Activated naive CD4-positive, alpha-beta T cell treated with anti-CD3 and anti-CD28 coated beads, Interleukin-2, amount 50 U/mL, for 72 hours (primary cell): Measurements from ENCODE around the gene GPC5. TPM values are rescaled to one million over a fixed set of nuclear protein-coding genes. Genes with fewer than 3 reads are reported as not detected.

Experiments
- ATAC-seq, 2 donors: fragments of 150-1000 bp; cut with Tn5 transposase; 2 replicates each; pipeline ENCODE4 v1.10.0; 2021; ENCODE audit warnings: mild to moderate bottlenecking in 2 of 2, moderate library complexity in 2 of 2
- DNase-seq, 2 donors: peaks; one replicate each; pipeline ENCODE4 v3.0.0; 2021 to 2022; ENCODE audit warnings: low spot score in 2 of 2
- H3K27ac Mint-ChIP-seq, 2 donors: one replicate each; pipeline ENCODE4 v1.8.0; 2022; ENCODE audit warnings: mild to moderate bottlenecking in 2 of 2, mixed read lengths in 2 of 2
- H3K36me3 Mint-ChIP-seq, 2 donors: one replicate each; pipeline ENCODE4 v1.8.0; 2022; ENCODE audit warnings: mixed read lengths in 2 of 2
- H3K9me3 Mint-ChIP-seq, 2 donors: one replicate each; pipeline ENCODE4 v1.8.0; 2022; ENCODE audit warnings: mixed read lengths in 2 of 2
- total RNA-seq, 2 donors: library from RNA; stranded (reverse); gene quantifications; one replicate each; pipeline ENCODE4 v1.2.3, GENCODE V29; 2022

GPC5 gene
- total RNA-seq, 2 donors from 2014 or later: 0.11 to 0.78 TPM

GRCh38 chr13:91540158-91540736 is 141.8 kb downstream of the GPC5 start:
- Mint-ChIP-seq H3K9me3 (no peaks in the 10 kb centered on the region), H3K27ac (no peak overlapping the region), H3K36me3 (no peaks in the 10 kb centered on the region)
- ATAC-seq: no peak
- DNase-seq: no peak

DNA sequence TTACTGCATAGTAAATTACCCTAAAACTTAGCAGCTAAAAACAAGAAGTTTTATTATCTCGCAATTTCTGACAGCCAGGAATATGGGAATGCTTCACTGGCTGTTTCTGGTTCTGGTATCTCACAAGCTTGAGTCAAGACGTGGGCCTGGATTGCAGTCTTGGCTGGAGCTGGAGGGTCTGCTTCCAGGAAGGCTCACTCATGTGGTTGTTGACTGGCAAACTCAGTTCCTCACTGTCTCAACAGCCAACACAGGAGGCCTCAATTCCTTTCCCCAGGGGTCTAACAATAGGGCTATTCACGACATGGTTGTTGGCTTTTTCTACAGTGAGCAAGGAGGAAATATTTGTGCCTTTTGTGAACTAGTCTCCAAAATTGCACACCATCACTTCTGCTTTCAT is 146.3 kb downstream of the GPC5 start:
- Mint-ChIP-seq H3K27ac (no peak overlapping the region), H3K9me3 (peaks cover 0 to 5% of the 10 kb centered on the region in 2 donors), H3K36me3 (no peaks in the 10 kb centered on the region)
- ATAC-seq (no peak), DNase-seq (no peak)

- DNase-seq: no peak
- ATAC-seq: no peak
- Mint-ChIP-seq H3K36me3 (no peaks in the 10 kb centered on the region), H3K27ac (no peak overlapping the region), H3K9me3 (peaks cover 0 to 12% of the 10 kb centered on the region in 2 donors)
These were observed 148.5 kb downstream of the GPC5 start for GRCh38 chr13:91546900-91547299.

- H3K9me3 Mint-ChIP-seq: peaks cover 6 to 14% of the 10 kb centered on the region in 2 donors
- no peak for ATAC-seq
These were observed 155.2 kb downstream of the GPC5 start for GRCh38 chr13:91553584-91553983.

DNA sequence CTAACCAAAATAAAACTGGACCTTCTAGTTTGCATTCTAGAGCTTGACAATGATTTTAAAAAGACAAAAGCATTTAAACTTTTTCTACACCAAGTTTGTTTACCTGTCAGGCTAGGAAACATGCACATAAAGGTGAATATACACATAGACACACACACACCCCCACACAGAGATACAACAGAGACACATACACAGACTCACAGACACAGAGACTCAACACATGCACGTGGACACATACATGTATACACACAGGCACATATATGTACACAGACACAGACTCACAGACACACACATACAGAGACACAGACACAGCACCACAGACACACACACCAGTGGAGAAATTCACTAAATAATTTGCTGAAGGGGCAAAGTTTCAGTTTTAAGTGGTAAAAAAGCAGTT is 155.7 kb downstream of the GPC5 start:
- DNase-seq (no peak), ATAC-seq (no peak)
- no peak overlapping the region for H3K27ac Mint-ChIP-seq
- H3K36me3 Mint-ChIP-seq: no peaks in the 10 kb centered on the region
- peaks cover 6 to 11% of the 10 kb centered on the region in 2 donors for H3K9me3 Mint-ChIP-seq

More at GRCh38 chr13:91553584-91553983, 155.2 kb downstream of the GPC5 start:
- no peaks in the 10 kb centered on the region for H3K36me3 Mint-ChIP-seq
- no peak for DNase-seq
- H3K27ac Mint-ChIP-seq: no peak overlapping the region

- no peak for ATAC-seq
- H3K27ac Mint-ChIP-seq: no peak overlapping the region
- no peaks in the 10 kb centered on the region for H3K36me3 Mint-ChIP-seq
- peaks cover 4 to 6% of the 10 kb centered on the region in 2 donors for H3K9me3 Mint-ChIP-seq
- no peak for DNase-seq
These were observed 159.1 kb downstream of the GPC5 start for GRCh38 chr13:91557328-91558090.

DNA sequence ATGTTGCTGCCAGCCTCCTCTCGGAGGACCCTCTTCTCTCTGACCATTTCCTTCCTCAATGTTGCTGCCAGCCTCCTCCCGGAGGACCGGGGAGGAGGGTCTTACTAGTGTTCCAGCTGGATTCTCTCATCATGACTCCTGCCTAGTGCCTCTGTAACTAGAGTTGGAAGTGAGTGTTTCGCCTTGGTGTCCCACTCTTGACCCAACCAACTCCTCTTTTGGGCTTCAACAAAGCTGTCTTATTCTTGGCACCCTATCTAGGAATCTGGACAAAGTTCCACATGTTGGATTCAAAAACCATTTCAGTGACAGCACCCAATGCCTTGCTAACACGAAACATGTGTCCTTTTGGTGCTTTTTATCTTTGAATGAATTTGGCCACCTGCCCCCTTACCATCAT is 165.4 kb downstream of the GPC5 start:
- DNase-seq: no peak
- H3K27ac Mint-ChIP-seq: no peak overlapping the region
- H3K36me3 Mint-ChIP-seq: no peaks in the 10 kb centered on the region

GRCh38 chr13:91564396-91564795 is 166.0 kb downstream of the GPC5 start:
- no peak for DNase-seq
- ATAC-seq: no peak

More for the DNA sequence above, 165.4 kb downstream of the GPC5 start:
- no peaks in the 10 kb centered on the region for H3K9me3 Mint-ChIP-seq
- no peak for ATAC-seq

GRCh38 chr13:91565296-91565695 is 166.9 kb downstream of the GPC5 start:
- no peak for ATAC-seq
- DNase-seq: no peak
- H3K9me3 Mint-ChIP-seq: no peaks in the 10 kb centered on the region
- H3K27ac Mint-ChIP-seq: no peak overlapping the region
- no peaks in the 10 kb centered on the region for H3K36me3 Mint-ChIP-seq

More at GRCh38 chr13:91564396-91564795, 166.0 kb downstream of the GPC5 start:
- no peak overlapping the region for H3K27ac Mint-ChIP-seq
- no peaks in the 10 kb centered on the region for H3K36me3 Mint-ChIP-seq
- H3K9me3 Mint-ChIP-seq: no peaks in the 10 kb centered on the region

DNA sequence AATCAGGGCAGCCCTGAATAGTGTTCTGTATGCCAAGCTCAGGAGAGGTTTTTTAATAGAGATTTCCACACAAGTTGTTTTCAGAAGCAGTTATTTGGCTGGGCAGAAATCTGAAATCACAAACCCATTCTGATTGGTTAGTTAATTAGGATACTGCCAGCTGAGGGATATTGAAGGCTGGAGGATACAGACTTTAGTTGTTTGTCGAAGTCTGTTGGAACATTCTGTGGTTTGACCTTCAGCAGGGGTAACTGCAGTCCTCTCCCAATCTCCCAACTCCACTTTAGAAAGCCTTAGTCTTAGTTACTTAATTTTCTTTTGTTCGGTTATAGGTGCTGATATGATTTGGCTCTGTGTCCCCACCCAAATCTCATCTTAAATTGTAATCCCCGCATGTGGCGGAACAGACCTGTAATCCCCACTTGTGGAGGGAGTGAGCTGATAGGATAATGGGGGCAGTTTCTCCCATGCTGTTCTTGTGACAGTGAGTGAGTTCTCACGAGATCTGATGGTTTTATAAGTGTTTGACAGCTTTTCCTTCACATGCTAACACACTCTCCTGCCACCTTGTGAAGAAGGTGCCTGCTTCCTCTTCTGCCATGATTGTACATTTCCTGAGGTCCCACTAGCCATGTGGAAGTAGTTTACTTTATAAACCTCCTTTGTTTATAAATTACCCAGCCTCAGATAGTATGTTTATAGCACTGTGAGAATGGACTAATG is 169.2 kb downstream of the GPC5 start:
- DNase-seq (no peak), ATAC-seq (no peak)
- peaks cover 0 to 5% of the 10 kb centered on the region in 2 donors for H3K9me3 Mint-ChIP-seq
- no peak overlapping the region for H3K27ac Mint-ChIP-seq
- no peaks in the 10 kb centered on the region for H3K36me3 Mint-ChIP-seq

DNA sequence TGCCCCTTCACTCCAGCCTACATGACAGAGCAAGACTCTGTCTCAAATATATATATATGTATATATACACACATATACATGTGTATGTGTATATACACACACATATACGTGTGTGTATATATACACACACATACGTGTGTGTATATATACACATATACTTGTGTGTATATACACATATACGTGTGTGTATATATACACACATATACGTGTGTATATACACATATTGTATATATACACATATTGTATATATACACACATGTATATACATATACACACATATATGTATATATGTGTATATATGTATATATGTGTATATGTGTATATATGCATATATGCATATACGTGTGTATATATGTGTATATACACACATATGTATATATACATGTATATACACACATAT is 173.3 kb downstream of the GPC5 start:
- no peak overlapping the region for H3K27ac Mint-ChIP-seq
- ATAC-seq (no peak), DNase-seq (no peak)
- no peaks in the 10 kb centered on the region for H3K36me3 Mint-ChIP-seq
- H3K9me3 Mint-ChIP-seq: peaks cover 0 to 5% of the 10 kb centered on the region in 2 donors

DNA sequence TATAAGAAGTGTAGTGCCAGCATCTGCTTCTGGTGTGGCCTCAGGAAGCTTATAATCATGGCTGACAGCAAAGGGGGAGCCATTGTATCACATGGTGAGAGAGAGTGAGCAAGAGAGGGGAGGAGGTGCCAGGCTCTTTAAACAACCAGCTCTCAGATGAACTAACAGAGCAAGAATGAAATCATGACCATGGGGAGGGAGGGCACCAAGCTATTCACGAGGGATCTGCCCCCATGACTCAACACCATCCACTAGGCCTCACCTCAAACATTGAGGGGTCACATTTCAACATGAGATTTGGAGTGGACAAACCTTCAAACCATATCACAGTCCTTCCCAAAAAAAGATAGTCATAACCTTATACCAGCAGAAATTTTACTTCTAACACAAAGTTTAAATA is 174.0 kb downstream of the GPC5 start:
- H3K27ac Mint-ChIP-seq: peak overlapping the region in 1 of 2 donors; percentile 93
- no peaks in the 10 kb centered on the region for H3K36me3 Mint-ChIP-seq
- ATAC-seq (no peak), DNase-seq (no peak)
- peaks cover 0 to 5% of the 10 kb centered on the region in 2 donors for H3K9me3 Mint-ChIP-seq

- no peak for DNase-seq
- H3K36me3 Mint-ChIP-seq: no peaks in the 10 kb centered on the region
- peaks cover 0 to 5% of the 10 kb centered on the region in 2 donors for H3K9me3 Mint-ChIP-seq
- no peak overlapping the region for H3K27ac Mint-ChIP-seq
- no peak for ATAC-seq
These were observed 174.7 kb downstream of the GPC5 start for GRCh38 chr13:91572944-91573598.

DNA sequence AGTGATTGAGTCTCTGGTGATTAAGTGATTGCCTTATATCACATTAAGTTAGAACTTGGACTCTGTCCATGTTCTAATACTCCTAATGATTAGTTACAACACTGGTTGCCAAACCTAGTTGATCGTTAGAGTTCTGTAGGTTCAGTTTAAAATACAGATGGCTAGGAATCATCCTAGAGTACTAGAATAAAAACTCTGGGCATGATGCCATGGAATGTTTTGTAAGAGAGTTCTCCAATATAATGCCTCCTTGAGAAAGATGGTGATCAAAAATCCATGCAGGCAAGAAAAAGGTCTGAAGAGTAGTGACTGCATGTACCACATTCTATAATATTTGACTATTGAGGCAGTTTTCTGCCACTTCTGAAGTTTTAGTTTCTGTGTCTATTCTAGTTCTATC is 176.3 kb downstream of the GPC5 start:
- ATAC-seq (no peak), DNase-seq (no peak)
- Mint-ChIP-seq H3K27ac (no peak overlapping the region), H3K36me3 (no peaks in the 10 kb centered on the region), H3K9me3 (peaks cover 4 to 8% of the 10 kb centered on the region in 2 donors)

- H3K9me3 Mint-ChIP-seq: peaks cover 7 to 8% of the 10 kb centered on the region in 2 donors
- ATAC-seq: no peak
- DNase-seq: no peak
- H3K27ac Mint-ChIP-seq: no peak overlapping the region
- no peaks in the 10 kb centered on the region for H3K36me3 Mint-ChIP-seq
These were observed 178.2 kb downstream of the GPC5 start for GRCh38 chr13:91576590-91576989.

GRCh38 chr13:91579320-91579719 is 180.9 kb downstream of the GPC5 start:
- ATAC-seq: no peak
- Mint-ChIP-seq H3K36me3 (no peaks in the 10 kb centered on the region), H3K27ac (no peak overlapping the region), H3K9me3 (peaks cover 4 to 7% of the 10 kb centered on the region in 2 donors)
- DNase-seq: no peak

DNA sequence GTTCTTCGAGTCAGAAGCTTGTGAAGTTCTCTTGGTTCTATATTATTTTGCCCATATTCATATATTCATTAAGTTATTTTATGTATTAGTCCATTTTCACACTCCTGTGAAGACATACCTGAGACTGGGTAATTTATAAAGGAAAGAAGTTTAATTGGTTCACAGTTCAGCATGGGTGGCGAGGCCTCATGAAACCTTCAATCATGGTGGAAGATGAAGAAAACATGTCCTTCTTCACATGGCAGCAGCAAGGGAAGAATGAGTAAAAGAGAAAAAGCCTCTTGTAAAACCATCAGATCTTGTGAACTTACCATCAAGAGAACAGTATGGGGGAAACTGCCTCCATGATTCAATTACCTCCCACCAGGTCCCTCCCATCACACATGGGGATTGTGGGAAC is 182.3 kb downstream of the GPC5 start:
- no peak for ATAC-seq
- no peak for DNase-seq
- Mint-ChIP-seq H3K9me3 (peaks cover 4 to 7% of the 10 kb centered on the region in 2 donors), H3K27ac (no peak overlapping the region), H3K36me3 (no peaks in the 10 kb centered on the region)
